NCI-H82 (cell line): ENCODE data around the gene LAMA3.

ENCODE experiments used
- DNase-seq: peaks from one replicate; lab custom pipeline; 2025; lab: John Stamatoyannopoulos, UW

The LAMA3 gene

DNA sequence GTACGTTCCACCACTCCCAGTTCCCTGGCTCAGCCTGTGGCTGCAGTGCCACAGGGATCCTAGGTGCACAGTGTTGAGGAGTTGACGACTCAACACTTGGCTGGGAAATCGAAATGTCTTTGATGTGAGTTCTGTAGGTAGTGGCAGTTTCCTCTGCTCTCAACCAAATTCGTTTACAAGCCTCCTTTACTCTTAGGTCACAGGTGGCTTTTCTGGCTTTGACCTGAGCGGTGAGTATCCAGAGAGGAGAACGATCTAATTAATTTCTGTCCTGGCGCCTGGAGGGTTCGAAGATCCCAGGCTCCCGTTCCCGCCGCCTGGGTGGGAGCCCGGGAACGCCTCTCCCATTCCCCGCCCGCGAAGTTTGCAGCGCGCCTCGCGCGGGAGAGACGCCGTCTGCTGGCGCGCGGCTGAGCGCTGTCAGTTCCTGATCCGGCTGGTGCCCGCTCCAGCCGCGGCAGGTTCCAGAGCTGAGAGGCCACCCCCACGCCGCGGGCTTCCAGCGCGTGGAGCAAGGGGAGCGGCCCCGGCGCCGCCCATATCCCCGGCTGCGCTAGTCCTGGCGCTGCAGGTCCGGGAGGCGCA, at the start of gene LAMA3:
TSS of gene LAMA3 (plus strand) at position 423 of the 585 bp plus-strand sequence. CDS start 231 bp downstream, outside the sequence.
- peak; percentile 63 for DNase-seq

GRCh38 chr18:23640052-23640451, 49.2 kb upstream of the LAMA3 start:
- no peak for DNase-seq

DNA sequence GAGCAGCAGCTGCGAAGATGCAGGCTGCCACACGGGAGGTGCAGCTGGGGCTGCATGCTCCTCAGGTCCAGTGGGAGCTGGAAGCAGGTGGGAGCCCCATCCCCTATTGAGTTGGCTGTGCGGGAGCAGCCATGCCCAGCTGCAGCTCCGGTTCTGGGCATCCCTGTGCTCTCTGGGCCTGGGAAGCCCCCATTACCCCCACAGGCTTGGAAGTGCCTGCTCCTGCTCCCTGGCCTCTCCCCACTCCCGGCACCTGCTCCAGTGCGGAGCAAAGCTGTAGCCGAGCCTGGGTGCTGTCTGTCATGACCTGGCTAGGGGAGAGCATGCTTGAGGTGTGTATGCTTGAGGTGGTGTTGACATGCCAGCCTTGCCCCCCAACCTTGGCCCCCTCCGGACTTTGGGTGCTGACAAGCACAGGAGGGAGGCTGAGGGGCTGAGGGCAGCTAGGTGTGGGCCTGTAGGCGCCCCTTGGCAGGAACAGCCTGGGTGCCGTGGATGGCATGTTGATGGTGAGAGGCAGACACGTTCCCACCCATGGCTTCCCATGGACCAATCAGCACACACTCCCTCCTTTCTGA, 48.0 kb upstream of the LAMA3 start:
- no peak for DNase-seq

DNA sequence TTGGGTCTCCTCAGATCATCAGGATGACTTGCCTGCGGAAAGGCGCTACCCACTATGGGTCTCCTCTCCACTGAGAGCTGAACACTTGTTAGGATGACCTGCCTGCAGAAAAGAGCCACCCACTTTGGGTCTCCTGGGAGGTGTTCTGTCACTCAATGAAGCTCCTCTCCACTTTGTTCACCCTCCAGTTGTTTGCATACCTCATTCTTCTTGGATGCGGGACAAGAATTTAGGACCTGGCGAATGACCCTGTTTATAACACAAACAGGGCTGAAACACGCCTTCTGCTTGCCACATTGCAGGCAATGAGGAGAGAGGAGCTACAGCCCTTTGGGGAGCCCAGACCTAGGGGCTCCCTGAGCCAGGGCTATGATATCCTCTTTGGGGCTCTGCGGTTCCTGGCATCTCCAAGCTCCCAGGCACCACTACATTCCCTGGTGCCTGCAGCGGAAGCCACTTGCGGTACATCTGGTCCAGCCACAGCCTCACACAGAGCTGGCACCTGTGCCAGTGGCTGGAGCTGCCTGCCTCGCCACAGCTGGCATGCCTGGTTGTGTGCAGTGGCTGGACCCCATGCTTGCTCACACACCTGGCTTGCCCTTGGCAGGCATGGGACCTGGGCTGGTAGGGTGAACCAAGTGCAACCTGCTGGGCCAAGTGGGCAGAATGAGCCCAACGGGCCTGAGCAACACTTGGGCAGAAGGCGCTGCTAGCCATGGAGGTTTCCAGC, 47.2 kb upstream of the LAMA3 start:
- DNase-seq, result no peak

GRCh38 chr18:23643815-23644490, 45.3 kb upstream of the LAMA3 start:
- DNase-seq, result no peak

DNA sequence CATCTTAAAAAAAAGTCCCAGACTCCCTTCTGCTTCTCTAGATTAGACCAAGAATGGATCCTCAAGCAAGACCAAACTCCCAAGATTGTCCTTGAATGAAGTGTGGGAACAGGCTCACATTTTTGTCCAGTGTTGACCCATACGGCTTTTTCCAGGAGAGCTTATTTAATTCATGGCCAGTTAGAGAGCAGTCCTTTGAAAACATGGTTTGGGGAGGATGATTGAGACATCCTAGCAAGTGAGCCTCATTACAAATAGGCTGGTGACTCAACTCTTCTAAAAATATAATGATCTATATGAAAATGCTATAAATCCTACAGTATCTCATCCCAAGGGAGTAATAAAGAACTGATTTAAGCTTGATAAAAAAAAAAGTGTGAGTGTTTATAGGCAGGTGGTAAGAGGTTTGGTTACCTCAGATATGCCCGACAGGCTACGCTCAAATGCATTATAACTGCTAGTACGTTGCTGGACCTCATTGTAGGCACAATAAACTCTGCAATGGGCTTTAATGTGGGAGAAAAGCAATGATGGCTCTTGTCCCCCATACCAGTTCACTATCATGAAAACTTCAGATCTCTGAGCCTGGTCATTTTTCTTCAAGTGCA, 43.6 kb upstream of the LAMA3 start:
- DNase-seq, result no peak

GRCh38 chr18:23646282-23646681, 43.0 kb upstream of the LAMA3 start:
- no peak for DNase-seq

DNA sequence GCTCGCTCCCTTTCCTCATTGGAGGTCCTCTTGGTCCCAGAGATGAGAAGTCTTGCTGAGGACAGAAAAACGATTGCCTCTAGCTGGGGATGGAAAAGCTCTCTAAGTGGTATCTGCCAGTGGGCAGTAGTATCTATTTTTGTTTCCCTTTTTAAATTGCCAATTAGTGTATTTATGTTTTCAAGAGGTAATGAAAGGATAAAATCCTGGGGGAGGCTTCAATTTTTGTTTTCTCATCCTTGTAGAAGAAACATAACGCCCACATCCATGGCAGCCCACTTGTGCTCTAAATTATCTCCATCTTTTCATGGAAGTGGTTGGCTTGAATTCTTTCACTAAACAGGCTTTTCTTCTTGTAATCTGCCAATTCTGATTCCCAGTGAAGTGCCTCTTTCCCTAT, 40.8 kb upstream of the LAMA3 start:
- no peak for DNase-seq

- no peak for DNase-seq
These were observed 40.2 kb upstream of the LAMA3 start for GRCh38 chr18:23648940-23649607.

DNA sequence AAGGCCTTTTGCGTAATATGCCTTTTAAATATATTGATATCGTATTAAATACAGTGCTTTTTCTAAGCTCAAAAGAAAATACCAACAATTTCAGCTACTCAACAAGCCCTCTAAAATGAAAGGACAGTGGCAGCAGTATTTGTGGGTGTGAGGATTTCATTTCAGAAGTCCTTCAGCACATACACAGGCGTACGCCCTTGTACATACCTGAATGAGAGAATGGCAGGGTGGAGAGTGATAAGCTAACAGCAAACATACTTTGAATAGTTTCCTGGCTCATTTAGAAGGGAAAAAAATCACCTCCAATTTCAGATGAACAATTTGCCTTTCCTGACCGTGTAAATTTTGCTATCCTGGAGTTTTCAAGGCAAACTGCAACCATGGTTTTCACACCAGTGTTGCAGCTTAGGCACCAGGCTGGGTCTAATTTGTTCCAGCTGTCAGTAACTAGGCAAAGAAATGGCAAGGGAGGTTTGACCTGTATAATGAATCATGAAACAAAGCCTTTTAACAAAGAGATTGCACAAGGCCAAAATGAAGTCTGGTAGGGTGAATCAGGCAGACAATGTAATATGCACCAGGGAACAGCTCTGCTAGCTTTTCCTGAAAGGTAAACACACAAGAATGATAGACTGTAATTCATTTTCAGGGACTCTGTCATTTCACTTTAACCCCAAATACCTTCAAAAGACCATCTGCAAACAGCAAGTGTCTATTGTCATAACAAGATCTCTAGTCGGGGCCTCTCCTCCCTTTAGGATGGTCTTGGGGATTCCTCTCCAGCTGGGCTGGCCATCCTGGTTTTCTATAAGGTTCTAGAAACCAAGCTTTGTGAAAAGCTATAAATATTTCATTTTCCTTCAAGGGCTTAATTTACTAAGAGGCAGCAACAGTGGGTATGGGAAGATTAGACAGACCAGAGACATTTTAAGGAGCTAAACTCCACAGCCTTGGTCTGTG, 38.0 kb upstream of the LAMA3 start:
- DNase-seq, result no peak

DNA sequence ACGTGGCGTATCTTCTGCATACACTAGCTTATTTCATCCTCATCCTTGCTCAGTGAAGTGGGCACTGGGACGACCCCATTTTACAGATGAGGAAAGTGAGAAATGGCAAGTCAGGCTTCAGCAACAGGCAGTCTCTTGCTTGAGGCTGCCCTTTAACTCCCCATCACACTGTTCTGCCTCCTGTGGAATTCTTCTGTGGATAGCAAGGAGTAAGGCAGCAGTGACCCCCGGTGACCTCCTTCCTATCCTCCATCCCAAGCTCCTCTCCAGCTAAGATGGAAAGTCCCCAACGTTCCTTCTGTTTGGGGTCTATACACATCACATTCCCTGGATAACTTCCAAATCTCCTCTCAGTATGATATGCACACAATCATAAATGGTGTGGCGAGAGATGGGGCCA, 37.0 kb upstream of the LAMA3 start:
- no peak for DNase-seq

- DNase-seq, result no peak
These were observed 31.0 kb upstream of the LAMA3 start for GRCh38 chr18:23658285-23658684.

GRCh38 chr18:23661735-23662308, 27.4 kb upstream of the LAMA3 start:
- peak; percentile 55 for DNase-seq

- DNase-seq, result peak; percentile 22
These were observed 26.7 kb upstream of the LAMA3 start, which contains the start of gene ANKRD29 for GRCh38 chr18:23662309-23663263. Gene ANKRD29, minus strand, starts transcription at chr18:23662911. Its CDS starts 181 bp downstream, at chr18:23662730.

DNA sequence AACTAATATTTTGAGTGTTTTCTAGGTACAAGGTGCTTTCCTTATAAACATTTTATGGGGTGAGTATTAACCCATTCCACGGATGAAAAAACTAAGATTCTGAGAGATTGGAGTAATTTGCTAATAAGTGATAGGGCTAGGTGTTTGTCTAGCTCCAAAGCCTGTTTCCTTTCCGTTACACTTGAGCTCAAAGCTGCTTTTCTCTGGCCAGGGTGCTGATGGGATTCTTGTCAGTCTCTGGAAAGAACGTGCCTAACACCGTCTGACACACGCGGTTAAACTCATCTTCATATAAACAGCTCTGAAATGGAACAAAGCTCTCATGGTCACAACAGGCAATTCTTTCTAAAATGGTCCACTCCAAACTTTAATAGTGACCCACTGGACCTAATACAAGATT, 24.6 kb upstream of the LAMA3 start:
- no peak for DNase-seq

- no peak for DNase-seq
These were observed 22.1 kb upstream of the LAMA3 start for GRCh38 chr18:23667114-23667513.

DNA sequence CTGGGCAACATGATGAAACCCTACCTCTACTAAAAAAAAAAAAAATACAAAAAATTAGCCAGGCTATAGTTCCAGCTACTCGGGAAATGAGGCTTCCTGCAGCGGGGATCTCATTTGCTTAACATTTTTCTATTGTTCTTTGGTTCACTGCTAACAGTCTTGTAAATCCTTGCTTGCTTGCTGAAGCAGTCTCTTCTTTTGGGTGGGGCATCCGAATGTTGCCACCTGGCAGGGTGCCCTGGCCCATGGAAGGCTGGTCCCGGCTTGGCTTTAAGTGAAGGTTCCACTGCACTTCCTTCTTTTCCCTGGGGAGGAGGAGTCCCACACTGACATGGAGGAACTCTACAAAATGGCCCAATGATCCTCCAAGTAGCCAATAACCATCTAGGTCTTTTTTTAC, 20.5 kb upstream of the LAMA3 start:
- DNase-seq, result no peak

DNA sequence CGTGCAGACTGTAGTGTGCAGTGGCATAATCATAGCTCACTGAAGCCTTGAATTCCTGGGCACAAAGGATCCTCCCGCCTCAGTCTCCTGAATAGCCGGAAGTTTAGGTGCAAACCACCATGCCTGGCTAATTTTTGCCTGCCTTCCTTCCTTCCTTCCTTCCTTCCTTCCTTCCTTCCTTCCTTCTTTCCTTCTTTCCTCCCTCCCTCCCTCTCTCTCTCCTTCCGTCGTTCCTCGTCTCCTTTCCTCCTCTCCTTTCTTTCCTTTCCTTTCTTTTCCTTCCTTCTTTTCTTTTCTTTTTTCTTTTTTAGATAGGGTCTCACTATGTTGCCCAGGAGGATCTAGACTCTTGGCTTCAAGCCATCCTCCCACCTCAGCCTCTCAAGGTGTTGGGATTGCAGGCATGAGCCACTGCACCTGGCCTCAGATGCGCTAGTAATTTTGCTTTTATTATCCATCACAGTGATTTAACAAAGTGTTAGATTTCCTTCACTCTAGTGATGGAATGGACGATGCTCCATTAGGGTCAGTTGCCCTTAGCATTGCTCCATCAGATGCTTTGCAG, 20.0 kb upstream of the LAMA3 start:
- no peak for DNase-seq
